HG03457 (cell line): ENCODE measurements around the gene BECN2.
A peak's percentile ranks its signal among the peaks of the same experiment; 100 is the strongest.
"Not testable (repeated sequence)": the region's sequence is repeated elsewhere in the genome, so short reads cannot be mapped to it uniquely, and the experiment has no call there.

Experiments used
- ATAC-seq: cut with Tn5 transposase; IDR thresholded peaks from one replicate; pipeline ENCODE4 v1.9.1; 2021; ENCODE audit warnings: moderate number of reproducible peaks; ENCODE audit not compliant: unreplicated experiment

BECN2 gene

DNA sequence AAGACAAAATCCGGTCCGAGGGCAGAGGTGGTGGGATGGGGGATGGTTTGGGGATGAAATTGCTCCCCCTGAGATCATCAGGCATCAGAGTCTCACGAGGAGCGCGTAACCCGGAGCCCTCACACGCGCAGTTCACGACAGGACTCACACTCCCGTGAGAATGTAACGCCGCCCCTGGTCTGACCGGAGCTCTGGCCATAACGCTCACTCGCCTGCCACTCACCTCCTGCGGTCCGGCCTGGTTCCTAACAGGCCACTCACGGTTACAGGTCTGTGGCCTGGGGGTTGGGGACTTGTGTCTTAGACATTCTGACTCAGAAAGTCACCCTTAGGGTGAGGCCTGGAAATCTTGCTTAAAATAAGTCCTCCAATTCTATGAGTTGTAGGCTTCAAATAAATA lies 21.5 kb downstream of the BECN2 start:
- no peak for ATAC-seq

DNA sequence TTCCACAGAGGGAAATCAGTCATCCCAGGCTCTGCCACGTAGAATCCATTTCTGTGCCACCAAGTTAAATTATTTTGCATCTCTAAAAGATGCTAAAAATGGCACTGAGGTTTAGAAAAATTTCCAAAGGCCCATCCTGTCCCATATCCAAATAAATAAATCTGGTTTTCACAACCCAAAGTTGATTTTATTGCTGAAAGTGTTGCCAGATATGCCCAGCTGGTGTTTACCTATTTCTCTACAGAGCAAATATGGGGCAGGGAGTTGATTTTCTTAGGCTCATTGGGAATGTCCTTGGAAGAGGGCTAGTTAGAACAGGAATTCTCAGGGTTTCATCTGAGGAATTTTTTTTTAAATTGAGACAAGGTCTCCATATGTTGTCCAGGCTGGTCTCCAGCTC lies 22.4 kb downstream of the BECN2 start:
- no peak for ATAC-seq

DNA sequence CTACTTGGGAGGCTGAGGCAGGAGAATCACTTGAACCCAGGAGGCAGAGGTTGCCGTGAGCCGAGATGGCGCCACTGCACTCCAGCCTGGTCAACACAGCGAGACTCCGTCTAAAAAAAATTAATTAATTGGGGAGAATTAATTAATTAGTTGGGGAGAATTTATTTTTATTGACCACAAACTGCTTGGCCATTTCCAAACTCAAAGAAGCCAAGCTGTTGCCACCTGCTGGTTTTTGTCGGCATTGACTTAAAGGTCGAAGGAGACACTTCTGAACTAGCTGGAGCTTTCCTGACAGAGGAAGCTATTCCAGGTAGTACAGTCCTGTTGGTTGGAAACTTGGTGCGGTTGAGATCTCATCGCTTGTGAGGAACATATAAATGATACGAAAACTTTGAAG lies 28.2 kb downstream of the BECN2 start:
- ATAC-seq = no peak

DNA sequence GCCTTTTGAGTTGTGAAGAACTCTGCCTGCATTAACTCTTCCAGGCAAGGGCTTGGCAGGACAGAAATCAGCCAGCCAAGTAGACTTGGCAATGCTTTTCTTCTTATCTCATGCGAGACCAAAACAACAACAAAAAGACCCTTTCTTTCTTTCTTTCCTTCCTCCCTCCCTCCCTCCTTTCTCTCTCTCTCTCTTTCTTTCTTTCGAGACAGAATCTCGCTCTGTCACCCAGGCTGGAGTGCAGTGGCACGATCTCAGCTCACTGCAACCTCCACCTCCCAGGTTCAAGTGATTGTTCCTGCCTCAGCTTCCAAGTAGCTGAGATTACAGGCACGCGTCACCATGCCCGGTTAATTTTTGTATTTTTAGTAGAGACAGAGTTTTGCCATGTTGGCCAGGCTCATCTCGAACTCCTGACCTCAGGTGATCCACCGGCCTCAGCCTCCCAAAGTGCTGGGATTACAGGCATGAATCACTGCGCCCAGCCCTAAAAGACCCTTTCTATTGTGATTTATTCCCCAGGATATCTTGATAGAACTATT lies 30.9 kb downstream of the BECN2 start:
- ATAC-seq = not testable (repeated sequence)

DNA sequence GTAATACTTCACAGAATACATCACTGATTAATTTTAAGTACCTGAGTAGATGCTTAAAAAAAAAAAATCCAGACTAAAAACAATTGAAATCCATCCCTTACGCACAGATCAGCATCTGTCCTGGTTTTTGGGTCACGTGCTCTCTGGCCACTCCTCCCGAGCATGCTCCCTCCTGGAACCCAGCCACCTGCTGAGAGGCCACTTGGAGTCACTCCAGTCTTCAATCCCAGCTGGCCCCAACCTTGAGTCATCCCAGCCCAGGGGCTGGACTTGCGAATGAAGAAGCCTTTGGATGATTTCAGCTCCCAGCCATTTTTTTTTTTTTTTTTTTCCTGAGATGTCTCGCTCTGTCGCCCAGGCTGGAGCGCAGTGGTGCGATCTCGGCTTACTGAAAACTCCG lies 32.5 kb downstream of the BECN2 start:
- no peak for ATAC-seq

DNA sequence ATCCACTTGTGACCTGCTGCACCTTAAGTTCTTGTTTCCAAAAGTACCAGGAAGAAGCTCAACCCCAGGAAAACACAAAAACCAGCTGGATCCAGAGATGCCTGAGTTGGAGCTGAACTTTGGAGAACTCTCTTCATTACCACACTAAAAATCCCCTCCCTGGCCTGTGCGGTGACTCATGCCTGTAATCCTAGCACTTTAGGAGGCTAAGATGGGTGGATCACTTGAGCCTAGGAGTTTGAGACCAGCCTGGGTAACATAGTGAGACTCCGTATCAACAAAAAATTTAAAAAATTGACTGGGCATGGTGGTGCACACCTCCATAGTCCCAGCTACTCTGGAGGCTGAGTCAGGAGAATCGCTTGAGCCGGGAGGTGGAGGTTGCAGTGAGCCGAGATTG lies 35.2 kb downstream of the BECN2 start:
- ATAC-seq = no peak

DNA sequence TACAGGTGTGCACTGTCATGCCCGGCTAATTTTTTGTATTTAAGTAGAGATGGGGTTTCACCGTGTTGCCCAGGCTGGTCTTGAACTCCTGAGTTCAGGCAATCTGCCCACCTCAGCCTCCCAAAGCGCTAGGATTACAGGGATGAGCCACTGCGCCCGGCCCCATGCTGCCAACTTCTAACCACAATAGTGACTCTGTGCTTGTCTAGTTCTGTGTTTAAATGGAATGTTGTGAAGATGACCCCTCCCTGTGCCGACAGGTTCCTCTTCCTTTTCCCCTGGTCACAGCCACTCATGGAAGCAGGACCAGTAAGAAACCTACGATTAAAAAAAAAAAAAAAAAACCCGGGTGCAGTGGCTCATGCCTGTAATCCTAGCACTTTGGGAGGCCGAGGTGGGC lies 36.6 kb downstream of the BECN2 start:
- no peak for ATAC-seq

DNA sequence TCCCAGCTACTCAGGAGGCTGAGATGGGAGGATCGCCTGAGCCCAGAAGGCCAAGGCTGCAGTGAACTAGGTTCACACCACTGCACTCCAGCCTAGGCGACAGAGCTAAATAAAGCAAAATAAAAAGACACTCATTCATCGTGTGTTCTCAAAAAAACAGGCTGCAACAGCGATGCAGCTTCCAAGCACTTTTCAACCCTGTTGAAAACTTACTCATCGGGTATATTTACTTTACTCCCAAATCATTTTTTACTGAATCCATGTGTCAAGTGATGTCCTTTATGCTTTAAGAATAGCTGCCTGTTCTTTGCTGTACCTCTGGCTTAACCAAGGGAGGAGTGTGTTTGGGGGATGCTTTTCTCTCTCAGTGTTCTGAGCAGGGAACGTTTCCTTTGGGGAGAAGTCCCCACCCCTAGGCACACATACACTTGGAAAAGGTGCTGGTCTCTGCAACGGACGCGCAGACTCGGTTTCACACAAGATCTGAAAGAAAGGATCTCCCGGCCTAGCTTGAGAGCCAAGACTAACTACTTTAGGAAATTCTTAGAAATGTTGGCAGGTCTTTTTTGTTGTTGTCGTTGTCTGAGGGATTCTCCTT lies 39.9 kb downstream of the BECN2 start:
- ATAC-seq = no peak

DNA sequence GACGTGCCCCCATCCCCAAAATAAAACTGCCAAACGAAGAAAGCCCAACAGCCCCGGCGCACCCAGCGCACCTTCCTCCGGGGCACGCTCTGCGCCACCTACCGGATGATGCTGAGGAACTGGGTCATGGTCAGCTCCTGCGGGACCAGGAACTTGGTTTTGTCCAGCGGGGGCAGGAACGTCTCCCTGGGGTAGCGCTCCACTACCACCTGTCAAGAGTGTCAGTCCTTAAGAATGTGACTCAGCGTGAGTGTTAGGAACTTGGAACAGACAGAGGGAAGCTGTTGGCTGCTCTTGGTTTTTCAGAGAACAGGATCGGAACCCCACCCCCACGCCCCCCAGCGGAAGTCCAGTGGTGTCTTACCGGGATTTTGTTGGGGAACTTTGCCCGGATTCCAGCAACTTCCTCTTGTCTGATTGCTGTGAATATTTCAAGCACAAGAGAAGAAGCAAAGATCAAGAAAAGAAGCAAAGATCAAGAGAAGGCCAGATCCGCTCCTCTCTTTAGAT lies 40.9 kb downstream of the BECN2 start:
- peak; percentile 76 for ATAC-seq

DNA sequence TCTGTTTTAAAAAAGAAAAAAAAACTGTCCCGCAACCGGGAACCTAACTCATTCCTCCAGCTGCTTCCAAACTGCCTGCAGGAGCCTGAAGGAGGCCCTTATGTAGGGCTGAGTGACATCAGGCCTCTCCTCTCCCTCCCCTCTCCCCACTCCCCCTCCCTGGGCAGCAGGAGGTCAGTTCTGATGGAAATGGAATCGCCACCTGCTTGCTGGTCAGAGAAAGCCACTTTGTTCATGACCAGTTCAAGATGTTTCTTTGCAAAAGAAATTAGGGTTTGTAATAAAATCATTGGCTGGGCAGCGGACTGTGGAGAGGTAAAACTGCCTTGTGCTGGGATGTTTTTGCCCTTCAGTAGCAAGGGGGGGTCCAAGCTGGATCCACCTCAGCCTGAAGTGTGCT lies 41.5 kb downstream of the BECN2 start, which contains the start of gene MAP1LC3C:
Gene MAP1LC3C (minus strand): TSS at position 73 of the 400 bp plus-strand sequence. CDS start 90 bp downstream, outside the sequence.
- ATAC-seq = no peak

DNA sequence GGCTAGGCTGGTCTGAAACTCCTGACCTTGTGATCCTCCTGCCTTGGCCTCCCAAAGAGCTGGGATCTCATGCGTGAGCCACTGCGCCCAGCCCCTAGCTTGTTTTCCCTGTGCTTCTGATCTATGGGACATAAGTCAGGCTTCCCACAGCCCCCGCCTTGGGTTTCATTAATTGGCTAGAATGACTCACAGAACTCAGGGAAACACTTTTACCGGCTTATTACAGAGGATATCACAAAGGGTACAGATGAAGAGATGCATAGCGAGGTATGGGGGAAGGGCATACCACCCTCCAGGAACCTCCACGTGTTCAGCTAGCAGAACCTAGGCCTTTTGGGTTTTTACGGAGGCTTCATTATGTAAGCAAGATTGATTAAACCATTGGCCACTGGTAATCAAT lies 42.9 kb downstream of the BECN2 start:
- ATAC-seq = no peak

DNA sequence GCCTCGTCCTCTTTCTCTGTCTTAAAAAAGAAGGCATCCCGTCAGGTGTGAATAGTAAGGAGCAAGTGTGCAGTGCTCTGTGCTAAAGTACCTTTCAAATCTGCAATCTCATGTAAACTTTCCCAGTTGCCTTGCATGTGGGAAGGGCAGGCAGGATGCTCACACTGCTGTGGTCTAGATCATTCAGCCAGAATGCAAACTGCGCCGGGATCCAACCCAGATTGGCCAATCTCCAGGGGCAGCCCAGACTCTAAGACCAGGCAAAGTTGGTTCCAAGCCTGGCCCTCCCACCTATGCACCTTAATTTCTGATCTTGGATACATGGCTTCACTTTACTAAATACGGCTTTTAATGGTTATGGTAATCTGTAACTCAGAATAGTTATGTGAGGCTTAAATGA lies 44.5 kb downstream of the BECN2 start:
- ATAC-seq = no peak

DNA sequence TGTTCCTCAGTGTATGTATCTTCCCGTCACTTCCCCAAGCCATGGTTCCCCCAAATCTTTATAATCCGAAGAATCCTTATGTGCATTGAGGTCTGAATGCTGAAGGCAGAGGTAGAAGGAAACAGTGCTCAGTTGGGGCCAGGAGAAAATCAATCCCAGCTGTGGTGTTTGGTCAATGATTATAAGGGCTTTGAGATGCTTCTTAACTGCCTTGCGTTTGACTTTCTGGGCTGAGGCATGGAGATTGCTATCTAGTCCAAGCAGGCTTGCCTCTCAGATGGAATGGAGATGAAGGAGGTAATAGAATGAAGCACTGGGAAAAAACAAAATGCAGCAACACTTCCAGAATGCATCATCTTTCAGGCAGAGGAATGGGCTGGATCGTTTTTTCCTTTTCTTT lies 44.9 kb downstream of the BECN2 start:
- no peak for ATAC-seq

DNA sequence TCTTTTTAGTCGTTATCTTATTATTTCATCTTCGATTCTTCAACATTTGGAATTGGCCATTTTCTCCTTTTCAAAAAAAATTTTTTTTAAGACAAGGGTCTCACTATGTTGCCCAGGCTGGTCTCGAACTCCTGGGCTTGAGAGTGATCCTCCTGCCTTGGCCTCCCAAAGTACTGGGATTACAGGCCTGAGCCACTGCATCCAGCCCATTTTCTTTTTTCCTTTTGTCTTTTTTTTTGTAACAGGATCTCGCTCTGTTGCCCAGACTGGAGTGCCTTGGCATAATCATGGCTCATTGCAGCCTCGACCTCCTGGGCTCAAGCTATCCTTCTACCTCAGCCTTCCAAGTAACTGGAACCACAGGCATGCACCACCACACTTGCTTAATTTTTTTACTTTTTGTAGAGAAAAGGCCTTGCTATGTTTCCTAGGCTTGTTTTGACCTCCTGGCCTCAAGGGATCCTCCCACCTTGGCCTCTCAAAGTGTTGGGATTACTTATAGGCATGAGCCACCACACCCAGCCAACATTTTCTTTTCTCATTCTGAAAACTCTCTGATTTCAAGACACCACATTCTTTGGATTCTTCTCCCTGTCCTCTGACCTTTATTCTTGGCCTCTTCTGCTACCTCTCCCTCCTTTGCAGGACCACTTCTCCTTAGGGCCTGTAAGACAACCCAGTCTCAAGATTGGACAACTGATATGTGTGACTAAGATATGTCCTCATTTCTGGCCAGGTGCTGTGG lies 47.4 kb downstream of the BECN2 start:
- no peak for ATAC-seq

DNA sequence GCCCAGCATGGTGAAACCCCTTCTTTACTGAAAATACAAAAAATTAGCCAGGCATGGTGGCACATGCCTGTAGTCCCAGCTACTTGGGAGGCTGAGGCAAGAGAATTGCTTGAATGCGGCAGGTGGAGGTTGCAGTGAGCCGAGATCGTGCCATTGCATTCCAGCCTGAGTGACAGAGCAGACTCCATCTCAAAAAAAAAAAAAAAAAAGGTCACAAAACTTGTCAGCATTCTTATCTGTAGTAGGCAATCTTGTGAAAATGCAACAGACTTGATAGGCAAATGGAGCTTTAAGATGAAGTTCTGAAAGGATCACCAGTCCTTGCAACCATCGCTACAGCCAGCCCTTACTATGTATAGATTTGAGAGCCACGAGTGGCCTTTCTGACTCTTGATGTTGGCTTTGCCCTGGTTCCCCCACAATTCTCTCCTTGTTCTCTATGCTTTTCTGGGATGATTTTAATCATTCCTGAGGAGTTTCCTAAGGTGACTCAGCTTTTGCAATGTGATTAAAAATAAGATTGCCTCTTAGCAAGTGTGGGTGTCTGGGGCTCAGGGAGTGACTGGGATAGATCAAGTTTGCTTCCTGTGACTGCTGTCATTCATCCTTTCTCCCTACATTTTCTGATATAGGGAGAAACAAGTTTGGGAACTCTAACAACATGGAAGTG lies 48.4 kb downstream of the BECN2 start:
- ATAC-seq = no peak

DNA sequence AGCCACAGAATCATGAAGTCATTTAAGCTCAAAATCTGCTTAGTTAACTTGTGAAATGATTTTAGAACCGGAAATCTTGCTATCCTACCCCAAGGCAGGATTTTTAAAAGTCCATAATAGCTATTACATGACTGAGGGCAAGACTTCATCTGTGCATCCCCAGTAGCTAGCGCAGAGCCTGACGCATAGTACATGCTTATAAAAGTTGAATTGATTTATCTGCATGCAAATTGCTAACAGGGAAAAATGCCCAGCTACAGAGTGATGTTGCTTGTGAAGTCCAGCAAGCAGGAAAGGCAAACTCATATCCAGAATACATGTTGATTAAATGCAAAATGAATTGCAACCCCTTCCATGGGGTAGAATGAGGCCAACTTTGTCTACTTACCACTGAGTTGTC lies 49.4 kb downstream of the BECN2 start:
- no peak for ATAC-seq
